ENCODE results near the gene BTBD7. TPM values are rescaled to one million over a fixed set of nuclear protein-coding genes. Genes with fewer than 3 reads are reported as not detected.

BTBD7 gene
- total RNA-seq, 1 donor from 2014 or later, result 45.9 TPM

- DNase-seq (ENCODE audit: extremely low spot score, unreplicated experiment), result no peak
- Mint-ChIP-seq H3K4me1 (ENCODE audit: unreplicated experiment) (peaks cover 8% of the 10 kb centered on the region), H3K9me3 (ENCODE audit: unreplicated experiment) (no peaks in the 10 kb centered on the region), H3K36me3 (ENCODE audit: unreplicated experiment) (peaks cover 10% of the 10 kb centered on the region), H3K27me3 (ENCODE audit: unreplicated experiment) (no peaks in the 10 kb centered on the region), H3K4me3 (ENCODE audit: unreplicated experiment) (no peak overlapping the region), H3K27ac (ENCODE audit: unreplicated experiment) (no peak overlapping the region)
- TF ChIP-seq, protein P1, sequence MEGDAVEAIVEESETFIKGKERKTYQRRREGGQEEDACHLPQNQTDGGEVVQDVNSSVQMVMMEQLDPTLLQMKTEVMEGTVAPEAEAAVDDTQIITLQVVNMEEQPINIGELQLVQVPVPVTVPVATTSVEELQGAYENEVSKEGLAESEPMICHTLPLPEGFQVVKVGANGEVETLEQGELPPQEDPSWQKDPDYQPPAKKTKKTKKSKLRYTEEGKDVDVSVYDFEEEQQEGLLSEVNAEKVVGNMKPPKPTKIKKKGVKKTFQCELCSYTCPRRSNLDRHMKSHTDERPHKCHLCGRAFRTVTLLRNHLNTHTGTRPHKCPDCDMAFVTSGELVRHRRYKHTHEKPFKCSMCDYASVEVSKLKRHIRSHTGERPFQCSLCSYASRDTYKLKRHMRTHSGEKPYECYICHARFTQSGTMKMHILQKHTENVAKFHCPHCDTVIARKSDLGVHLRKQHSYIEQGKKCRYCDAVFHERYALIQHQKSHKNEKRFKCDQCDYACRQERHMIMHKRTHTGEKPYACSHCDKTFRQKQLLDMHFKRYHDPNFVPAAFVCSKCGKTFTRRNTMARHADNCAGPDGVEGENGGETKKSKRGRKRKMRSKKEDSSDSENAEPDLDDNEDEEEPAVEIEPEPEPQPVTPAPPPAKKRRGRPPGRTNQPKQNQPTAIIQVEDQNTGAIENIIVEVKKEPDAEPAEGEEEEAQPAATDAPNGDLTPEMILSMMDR (IDR thresholded peaks at IDR 0.05), result no peak
Observed at GRCh38 chr14:93267149-93267711, 65.6 kb downstream of the BTBD7 start.

DNA sequence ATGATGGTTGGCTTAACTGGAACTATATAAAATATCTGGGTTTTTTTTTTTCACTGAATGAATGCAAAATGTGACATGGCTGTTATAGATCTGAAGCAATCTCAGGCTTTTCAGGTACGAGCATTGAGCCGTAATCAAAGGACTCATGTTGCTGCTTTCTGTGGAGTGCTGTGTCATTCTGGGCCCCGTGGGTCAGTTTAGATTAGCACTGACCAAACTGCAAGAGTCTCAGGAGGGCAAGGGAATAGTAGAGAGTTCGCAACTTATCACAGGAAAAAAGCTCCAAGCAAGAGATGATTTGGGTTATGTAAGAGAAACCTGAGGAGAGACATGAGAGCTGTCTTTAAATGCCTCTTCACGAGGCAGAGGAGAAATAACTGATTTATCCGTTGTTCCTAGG lies 66.7 kb downstream of the BTBD7 start:
- DNase-seq (ENCODE audit: extremely low spot score, unreplicated experiment), result no peak
- H3K4me3 Mint-ChIP-seq (ENCODE audit: unreplicated experiment), result no peak overlapping the region
- H3K27ac Mint-ChIP-seq (ENCODE audit: unreplicated experiment), result no peak overlapping the region
- TF ChIP-seq, protein P1 (IDR thresholded peaks at IDR 0.05), result no peak
- H3K27me3 Mint-ChIP-seq (ENCODE audit: unreplicated experiment), result no peaks in the 10 kb centered on the region
- H3K36me3 Mint-ChIP-seq (ENCODE audit: unreplicated experiment), result peaks cover 10% of the 10 kb centered on the region
- H3K4me1 Mint-ChIP-seq (ENCODE audit: unreplicated experiment), result peaks cover 8% of the 10 kb centered on the region
- no peaks in the 10 kb centered on the region for H3K9me3 Mint-ChIP-seq (ENCODE audit: unreplicated experiment)

DNA sequence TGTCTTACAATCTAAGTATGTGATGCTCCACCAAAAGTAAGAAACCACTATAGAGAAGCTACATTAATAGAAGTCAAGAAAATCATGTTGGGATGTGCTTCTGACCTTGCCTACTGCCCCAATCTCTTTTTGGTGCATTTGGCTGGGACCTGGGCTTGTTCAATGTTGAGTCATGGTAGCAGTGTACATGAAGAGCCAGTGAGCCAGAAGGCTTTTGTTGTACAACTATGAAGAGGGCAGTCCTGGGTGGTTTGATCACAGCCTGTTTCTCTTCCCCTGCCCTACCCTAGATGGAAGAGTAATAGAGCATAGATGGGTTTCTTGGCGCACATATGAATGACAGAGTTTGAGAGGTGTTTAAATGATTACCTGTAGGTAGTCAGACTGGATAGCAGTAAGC lies 69.4 kb downstream of the BTBD7 start:
- TF ChIP-seq, protein P1 (IDR thresholded peaks at IDR 0.05), result no peak
- Mint-ChIP-seq H3K4me1 (ENCODE audit: unreplicated experiment) (peaks cover 13% of the 10 kb centered on the region), H3K36me3 (ENCODE audit: unreplicated experiment) (peaks cover 9% of the 10 kb centered on the region), H3K4me3 (ENCODE audit: unreplicated experiment) (no peak overlapping the region), H3K27me3 (ENCODE audit: unreplicated experiment) (no peaks in the 10 kb centered on the region), H3K9me3 (ENCODE audit: unreplicated experiment) (no peaks in the 10 kb centered on the region), H3K27ac (ENCODE audit: unreplicated experiment) (no peak overlapping the region)
- DNase-seq (ENCODE audit: extremely low spot score, unreplicated experiment), result no peak

DNA sequence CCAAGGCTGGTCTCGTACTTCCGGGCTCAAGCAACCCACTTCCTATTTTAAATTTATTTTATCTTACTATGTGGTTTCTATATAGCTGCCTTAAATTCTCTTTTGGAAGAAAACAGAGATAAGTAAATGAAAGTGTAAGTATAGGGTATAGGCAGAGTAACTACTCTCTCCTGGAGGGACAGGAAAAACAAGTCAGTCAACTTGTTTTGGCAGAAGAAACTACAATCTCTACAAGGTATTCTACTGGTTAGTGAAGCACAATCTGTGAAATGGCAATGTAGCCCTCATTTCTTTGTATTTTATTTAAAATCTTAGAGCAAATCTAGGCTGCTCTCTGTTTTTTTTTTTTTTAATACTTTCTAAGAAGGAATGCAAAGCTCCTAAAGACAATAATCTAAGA lies 70.4 kb downstream of the BTBD7 start:
- Mint-ChIP-seq H3K27me3 (ENCODE audit: unreplicated experiment) (no peaks in the 10 kb centered on the region), H3K36me3 (ENCODE audit: unreplicated experiment) (peaks cover 9% of the 10 kb centered on the region), H3K9me3 (ENCODE audit: unreplicated experiment) (no peaks in the 10 kb centered on the region), H3K27ac (ENCODE audit: unreplicated experiment) (no peak overlapping the region), H3K4me3 (ENCODE audit: unreplicated experiment) (no peak overlapping the region), H3K4me1 (ENCODE audit: unreplicated experiment) (peaks cover 15% of the 10 kb centered on the region)
- no peak for DNase-seq (ENCODE audit: extremely low spot score, unreplicated experiment)
- TF ChIP-seq, protein P1 (IDR thresholded peaks at IDR 0.05), result no peak

DNA sequence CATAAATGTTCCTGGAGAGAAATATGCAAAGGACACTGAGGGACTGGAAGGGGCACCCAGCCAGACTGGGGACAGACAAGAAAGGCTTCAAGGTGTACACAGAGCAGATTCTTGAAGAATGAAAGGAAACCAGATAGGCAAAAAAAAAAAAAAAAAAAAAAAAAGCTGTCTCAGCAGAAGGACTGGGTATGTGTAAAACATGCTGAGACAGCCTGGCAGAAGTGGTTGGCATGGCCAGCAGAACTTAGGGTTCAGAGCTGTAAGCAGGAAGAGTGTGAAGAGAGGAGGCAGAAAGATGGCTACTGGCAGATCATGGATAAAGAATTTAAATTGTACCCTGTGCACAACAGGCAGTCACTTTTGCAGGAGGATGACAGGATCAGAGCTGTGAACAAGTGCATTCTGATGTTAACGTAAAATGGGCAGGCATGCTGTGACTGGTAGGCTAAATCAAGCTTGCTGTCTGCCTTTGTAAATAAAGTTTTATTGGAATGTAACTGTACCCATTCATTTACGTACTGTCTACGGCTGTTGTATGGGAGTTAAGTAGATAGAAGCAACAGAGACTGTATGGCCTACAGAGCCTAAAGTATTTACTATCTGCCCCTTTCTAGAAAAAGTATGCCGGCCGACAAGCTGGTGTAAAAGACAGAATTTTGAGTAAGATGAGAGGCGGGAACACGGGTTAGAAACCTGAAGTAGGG lies 83.6 kb downstream of the BTBD7 start:
- Mint-ChIP-seq H3K4me1 (ENCODE audit: unreplicated experiment) (peaks cover 2% of the 10 kb centered on the region), H3K27ac (ENCODE audit: unreplicated experiment) (no peak overlapping the region), H3K4me3 (ENCODE audit: unreplicated experiment) (no peak overlapping the region), H3K9me3 (ENCODE audit: unreplicated experiment) (no peaks in the 10 kb centered on the region), H3K27me3 (ENCODE audit: unreplicated experiment) (no peaks in the 10 kb centered on the region), H3K36me3 (ENCODE audit: unreplicated experiment) (peaks cover 33% of the 10 kb centered on the region)
- DNase-seq (ENCODE audit: extremely low spot score, unreplicated experiment), result no peak
- TF ChIP-seq, protein P1 (IDR thresholded peaks at IDR 0.05), result no peak

Data from osteocyte (in vitro differentiated cells).